HG02884 (cell line): ENCODE results near the gene RBP7.
"Not testable (repeated sequence)": the region's sequence is repeated elsewhere in the genome, so short reads cannot be mapped to it uniquely, and the experiment has no call there.

Experiments used
- ATAC-seq: cut with Tn5 transposase; IDR thresholded peaks from one replicate; pipeline ENCODE4 v1.9.1; 2021; ENCODE audit warnings: mild to moderate bottlenecking, moderate library complexity; ENCODE audit not compliant: unreplicated experiment

RBP7 gene

DNA sequence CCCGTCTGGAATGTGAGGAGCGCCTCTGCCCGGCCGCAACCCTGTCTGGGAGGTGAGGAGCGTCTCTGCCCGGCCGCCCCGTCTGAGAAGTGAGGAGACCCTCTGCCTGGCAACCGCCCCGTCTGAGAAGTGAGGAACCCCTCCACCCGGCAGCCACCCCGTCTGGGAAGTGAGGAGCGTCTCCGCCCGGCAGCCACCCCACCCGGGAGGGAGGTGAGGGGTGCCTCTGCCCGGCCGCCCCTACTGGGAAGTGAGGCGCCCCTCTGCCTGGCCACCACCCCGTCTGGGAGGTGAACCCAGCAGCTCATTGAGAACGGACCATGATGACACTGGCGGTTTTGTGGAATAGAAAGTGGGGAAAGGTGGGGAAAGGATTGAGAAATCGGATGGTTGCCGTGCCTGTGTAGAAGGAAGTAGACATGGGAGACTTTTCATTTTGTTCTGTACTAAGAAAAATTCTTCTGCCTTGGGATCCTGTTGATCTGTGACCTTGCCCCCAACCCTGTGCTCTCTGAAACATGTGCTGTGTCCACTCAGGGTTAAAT is 32.0 kb downstream of the RBP7 start:
- ATAC-seq: not testable (repeated sequence)

DNA sequence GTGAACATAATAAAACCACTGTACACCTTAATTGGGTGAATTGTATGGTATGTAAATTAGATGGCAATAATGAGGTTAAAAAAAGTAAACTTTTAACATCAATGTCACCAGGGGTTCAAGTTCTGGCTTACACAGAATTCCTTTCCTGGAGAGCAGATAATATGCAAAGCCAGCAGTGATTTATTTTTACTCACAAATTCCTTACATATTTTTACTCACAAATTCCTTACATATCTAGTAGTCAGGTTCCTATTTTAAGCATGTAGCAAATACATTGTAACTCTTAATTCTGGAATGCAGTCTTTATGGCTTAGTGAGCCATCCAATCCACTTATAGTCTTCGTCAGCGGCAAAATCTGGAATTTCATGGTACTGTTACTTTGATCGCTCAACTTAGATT is 34.4 kb downstream of the RBP7 start:
- no peak for ATAC-seq

DNA sequence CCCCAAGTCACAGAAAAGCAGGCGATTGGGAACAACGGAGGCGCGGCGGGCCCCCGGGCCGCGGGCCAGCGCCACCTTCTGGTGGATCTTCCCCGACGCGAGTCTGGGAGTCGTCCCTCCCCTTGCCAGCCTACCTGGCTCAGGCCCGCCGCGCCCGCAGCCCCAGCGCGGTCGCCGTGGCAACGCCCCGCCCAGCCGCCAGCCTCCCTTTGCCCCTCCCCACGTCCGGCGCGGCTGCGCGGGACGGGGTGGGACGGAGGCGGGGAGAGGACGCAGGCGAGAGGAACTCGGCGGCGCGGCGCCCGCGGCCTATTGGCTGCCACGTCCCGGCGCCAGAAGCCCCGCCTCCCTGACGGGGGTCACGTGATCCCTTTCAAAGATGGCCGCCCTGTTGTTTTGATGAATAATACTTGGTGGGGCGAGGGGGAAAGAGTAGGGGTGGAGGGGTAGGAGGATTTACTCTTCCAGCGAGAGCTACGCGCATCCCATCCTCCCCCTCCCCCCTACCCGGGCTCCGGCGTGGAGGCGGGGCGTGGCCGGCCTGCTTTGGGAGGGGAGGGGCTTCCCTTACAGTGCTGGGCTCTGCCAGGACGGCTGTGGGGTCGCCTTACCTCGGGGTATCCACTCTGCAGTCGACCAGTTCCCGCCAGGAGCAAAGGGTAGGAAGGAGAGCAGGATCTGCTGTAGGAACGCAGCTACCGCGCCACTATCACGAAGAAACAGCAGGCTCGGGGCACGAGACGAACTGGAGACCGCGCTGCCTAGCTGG is 35.7 kb downstream of the RBP7 start, which contains the start of gene UBE4B:
UBE4B (plus strand) TSS at position 369 of the 769 bp plus-strand sequence. CDS start 713 bp downstream, outside the sequence.
- peak; percentile 92 for ATAC-seq

DNA sequence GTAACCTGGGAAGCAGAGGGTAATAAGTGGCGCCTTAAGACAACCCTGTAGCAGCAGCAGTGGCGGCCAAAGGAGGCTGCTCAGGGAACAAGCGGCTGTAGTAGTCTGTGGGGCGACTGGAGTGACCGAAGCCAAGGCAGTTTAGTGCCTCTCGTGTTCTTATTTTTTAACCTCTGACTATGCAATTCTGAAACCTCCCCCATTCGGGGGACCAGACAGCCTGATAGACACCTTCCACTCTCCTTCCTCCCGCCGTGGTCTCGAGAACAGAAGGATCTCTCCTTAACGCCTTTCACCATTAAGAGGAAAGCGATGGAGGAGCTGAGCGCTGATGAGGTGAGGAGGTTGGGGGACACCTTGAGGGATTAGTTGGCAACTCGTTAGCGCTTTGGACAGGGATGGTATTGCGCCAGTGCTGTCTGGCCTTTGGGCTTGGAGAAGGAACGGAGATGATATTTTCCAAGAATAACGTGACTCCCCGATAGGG is 36.4 kb downstream of the RBP7 start:
- ATAC-seq: peak; percentile 8

DNA sequence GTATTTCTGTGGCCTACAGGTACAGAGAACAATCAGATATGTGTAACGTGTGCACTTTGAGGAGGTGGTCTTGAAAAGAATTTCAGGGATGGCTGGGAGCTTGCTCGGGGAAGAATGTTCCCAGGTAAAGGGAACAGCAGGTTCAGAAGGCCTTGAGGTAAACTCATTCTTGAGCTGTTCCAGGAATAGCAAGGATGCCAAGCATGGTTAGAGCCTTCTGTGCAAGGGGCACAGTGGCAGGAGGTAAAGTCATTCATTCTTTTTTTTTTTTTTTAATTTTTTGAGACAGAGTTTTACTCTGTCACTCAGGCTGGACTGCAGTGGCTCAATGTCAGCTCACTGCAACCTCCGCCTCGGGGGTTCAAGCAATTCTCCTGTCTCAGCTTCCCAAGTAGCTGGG is 45.7 kb downstream of the RBP7 start:
- no peak for ATAC-seq

DNA sequence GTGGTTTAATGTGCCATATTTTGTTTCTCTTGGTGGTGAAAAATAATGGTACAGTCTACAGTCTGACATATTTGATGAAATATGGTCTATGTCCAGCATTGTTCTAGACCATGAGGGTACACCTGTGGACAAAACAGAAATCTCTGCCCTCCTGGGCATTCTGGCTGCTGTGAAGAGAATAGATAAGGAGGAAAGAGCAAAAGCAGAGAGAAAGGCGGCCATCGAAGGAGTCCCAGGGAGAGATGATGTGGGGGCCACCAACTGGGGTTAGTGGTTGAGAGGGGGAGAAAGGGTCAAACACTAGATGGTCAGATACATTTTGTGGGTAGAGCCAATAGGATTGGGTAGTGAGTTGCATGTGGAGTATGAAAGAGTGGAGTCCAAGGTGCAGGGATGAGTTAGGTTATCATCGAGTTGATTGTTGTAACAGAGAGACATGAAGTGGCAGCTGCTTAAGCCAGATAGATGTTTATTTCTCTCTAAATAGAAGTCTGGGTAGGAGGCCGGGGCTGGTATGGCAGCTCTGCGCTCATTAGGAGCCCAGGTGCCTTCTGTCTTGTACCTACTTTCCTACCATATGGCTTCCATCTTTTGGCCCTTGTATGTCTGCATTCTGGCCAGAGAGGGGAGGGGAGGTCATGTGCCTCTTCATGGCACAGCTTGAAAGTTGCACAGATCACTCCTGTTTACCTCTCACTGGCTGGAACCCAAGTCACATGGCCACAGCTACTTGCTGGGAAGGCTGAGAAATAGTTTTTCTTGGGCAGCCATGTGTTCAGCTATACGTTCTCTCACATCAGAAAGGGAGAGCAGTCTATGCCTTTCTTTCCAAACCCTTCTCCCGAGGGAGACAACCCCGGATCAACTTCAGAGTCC is 48.7 kb downstream of the RBP7 start:
- no peak for ATAC-seq

DNA sequence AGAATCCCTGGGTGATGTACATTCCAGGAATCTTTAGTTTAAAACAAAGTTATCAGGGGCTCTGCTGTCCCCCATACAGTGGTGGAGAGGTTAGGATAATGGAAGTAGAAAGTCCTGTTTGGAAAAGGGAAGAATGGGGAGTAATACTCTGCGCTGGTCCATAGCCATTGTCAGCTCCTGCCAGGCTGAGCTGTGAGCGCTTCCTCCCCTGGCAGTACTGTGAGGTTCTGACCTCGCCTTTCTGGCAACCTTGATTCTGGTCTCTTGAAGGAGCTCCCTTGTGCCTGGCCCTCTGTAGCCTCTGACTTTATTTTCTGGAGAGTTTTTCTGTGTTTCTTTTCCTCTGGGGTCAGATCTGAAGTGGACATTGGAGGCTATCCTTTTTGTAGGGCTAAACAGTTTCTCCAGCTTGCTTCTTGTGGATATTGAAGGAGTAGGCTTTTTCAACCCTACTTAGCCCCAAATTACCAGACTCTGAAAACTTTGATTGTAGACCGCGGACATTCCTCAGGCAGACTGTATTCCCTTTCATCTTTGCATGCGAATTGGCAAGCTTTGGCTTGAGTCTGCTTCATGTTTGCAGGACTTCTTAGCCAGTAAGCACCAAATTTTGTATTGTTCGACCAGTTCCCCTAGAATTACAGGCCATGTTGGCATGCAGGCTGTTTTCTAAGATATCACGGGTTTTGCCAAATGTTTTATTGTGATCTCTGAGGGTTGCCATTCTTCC is 49.5 kb downstream of the RBP7 start:
- no peak for ATAC-seq

DNA sequence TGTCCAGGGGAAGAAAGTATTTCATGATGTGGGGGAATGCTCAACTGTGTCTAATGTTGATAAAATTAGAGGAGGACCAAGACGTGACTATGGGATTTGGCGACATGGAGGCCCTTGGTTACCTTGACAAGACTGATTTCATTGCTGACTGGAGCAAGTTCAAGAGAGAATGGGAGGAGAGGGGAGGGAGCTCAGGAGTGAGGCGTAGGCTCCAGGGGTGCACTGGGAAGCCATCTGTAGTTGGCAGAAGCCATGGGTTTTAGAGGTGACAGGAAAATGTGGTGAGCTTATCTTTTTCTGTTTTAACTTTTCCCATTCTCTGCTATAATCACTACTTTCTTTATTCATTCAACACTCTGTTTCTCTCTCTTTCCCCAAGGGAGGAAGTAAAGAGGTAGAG is 51.6 kb downstream of the RBP7 start:
- ATAC-seq: no peak

DNA sequence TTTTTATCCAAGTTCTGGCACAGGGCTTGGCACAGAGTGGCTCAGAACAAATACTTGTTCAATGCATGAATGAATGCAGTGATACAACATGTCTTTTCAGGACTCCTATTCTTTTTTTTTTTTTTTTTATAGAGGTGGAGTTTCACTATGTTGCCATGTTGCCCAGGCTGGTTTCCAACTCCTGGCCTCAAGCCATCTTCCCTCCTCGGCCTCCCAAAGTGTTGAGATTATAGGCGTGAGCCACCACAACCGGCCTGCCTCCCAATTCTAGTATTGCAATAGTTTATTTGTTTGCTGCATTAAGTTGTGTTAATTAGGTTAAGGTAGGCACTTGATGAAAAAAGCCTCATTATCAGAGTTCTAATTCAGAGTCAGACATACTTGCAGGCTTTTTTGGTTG is 53.6 kb downstream of the RBP7 start:
- ATAC-seq: no peak

DNA sequence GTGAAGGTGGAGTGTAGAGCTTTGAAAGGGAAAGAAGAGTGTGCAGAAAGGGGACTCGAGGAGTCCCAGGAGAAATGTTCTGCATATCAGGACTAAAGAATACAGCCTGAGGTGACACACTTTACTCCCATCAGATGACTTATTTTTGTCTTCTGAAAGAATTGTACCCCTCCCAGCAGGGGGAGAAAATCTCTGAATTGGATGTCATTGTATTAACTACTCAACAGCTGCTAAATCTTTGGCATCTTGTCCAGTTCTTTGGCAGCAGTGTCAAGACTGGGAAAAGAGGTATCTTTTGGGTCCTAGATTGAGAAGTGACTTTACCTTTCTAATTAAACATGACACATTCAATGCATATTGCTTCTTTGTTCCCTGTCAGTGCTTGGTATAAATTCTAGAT is 54.6 kb downstream of the RBP7 start:
- no peak for ATAC-seq

DNA sequence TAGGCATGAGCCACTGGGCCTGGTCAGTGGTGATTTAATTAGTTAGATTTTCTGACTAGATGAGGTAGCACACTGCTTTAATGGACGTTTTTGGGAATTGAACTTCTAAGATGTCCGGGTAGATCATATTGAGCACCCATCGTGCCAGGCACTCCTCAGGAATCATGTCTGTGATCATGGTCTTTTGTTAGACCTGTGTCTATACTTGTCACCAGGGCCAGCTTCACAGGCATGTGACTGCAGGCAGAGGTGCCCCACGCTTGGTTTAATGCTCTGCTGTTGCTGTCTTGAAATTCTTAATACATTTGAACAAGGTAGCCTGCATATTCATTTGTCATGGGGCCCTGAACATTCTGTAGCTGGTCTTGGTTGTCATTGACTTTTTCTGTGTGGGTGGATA is 55.3 kb downstream of the RBP7 start:
- ATAC-seq: no peak

DNA sequence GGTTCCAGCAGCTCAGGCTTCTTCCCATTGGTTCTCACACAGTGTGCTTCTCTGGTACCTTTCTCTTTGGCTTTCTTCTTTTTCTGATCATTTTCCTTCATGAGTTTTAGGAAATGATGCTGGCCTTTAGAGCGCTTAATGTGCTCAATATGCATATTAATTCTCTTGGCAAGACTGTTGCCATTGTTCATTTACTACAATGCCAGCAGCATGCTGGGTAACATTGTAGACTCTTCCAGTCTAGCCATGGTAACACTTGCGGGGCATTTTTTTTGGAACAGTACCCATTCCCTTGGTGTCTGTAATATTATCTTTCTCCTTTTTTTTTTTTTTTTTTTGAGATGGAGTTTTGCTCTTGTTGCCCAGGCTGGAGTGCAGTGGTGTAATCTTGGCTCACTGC is 57.4 kb downstream of the RBP7 start:
- ATAC-seq: no peak

DNA sequence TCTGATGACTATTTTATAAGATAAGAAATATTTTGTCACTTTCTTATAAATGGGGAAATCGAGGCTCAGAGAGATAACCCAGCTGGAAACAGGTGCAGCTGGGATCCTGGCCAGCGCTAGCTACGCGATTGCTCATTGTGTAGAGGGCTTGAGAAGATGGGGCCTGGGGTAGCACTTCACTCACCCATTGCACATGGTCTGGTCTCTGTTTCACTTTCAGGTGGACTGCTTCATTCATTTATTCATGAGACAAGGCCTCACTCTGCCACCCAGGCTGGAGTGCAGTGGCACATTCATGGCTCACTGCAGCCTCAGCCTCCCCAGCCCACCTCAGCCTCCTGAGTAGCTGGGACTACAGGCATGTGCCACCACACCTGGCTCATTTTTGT is 59.6 kb downstream of the RBP7 start:
- no peak for ATAC-seq

DNA sequence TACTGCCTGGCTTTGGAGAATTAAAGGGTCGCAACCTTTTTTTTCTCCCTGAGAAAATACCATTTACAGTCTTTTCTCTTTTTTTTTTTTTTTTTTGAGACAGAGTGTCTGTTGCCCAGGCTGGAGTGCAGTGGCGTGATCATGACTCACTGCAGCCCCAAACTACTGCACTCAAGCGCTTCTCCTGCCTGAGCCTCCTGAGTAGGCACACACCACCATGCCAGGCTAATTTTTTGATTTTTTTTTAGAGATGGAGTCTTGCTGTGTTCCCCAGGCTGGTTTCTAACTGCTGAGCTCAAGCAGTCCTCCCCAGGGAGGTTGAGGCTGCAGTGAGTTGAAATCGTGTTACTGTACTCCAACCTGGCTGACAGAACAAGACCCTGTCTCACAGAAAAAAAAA is 60.3 kb downstream of the RBP7 start:
- ATAC-seq: no peak

DNA sequence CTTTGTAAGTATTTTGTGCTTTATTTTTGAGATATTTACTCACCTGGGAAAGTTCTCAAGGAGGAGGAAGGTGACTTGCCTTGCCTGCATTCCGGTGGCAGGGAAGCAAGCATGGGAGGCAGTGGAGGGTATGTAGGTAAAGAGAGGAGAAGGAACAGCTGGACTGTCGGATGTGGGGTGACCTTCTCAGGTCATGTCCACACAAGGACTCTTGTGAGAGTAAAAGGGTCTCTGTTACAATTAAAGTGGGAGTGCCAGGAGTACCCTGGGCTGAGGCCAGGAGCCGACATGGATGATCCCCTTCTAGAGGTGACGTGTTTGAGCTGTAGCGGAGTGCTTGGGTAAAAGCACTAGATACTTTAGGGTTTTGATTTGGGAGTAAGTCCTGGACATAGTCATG is 60.8 kb downstream of the RBP7 start:
- no peak for ATAC-seq

DNA sequence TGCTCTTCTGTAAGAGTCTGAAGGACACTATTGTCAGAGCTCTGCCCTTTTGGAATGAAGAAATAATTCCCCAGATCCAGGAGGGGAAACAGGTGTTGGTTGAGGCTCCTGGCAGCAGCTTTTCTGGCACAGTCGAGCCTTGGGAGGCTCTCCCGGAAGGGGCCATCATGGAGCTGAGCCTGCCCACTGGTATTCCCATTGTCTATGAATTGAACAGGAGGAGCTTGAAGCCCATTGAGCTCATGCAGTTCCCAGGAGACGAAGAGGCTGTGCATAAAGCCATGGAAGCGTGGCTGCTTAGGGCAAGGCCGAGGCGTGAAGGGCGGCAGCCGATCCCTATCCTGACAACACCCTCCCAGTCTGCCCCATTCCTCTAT is 62.3 kb downstream of the RBP7 start:
- ATAC-seq: no peak

DNA sequence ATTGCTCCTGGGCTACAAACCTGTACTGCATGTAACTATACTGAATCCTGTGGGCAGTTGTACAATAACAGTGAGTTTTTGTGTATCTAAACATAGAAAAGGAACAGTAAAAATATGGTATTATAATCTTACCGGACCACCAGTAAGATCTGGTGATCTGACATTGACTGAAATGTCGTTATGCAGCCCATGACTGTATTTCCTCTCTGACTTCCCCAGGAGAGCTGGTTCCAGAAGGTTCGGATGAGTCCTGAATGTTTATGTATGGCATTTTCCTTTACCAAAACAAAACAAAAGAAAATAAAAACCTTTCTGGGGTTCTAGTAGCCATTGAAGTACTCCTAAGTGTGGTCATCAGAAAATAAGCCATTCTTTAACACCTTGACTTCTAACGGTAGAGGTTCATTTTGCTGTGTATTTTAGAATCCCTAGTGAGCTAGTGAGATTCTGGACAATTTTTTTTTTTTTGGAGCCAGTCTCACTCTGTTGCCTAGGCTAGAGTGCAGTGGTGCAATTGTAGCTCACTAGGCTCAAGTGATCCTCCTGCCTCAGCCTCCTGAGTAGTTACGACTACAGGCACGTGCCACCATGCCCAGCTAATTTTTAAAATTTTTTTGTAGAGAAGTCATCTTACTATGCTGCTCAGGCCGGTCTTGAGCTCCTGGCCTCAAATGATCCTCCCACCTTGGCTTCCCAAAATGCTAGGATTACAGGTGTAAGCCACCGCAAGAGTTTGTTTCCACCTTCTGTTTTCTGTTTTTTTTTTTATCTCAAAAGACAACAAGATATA is 63.5 kb downstream of the RBP7 start:
- no peak for ATAC-seq

DNA sequence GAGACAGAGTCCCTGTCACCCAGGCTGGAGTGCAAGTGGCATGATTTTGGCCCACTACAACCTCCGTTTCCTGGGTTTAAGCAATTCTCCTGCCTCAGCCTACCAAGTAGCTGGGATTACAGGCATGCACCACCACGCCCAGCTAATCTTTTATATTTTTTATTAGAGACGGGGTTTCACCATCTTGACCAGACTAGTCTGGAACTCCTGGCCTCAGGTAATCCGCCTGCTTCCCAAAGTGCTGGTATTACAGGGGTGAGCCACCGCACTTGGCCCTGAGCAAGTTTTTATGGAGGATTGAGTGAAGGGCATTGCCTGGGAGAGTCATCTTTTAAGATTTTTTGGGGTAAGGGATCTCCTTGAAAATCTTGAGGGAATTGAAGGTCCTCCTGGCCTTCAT is 64.2 kb downstream of the RBP7 start:
- ATAC-seq: no peak

DNA sequence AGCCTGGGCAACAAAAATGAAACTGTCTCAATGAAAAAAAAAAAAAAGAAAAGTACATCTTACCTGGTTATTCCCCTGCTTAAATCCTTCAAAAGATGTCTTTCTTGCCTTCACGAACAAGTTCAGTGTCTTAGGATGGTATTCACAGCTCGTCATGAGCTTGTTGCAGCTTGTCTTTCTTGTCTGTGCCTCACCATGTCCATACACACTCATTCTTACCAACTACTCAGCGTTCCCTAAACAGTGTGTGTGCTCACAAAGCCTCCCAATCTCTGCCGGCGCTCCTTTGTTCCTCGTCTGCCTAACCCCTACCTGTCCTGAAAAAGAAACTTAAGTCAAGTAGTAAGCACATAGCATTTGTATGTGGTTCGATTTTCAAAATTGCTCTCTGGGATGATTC is 66.8 kb downstream of the RBP7 start:
- ATAC-seq: no peak
